Stimulated activated effector memory CD8-positive, alpha-beta T cell treated with anti-CD3 and anti-CD28 coated beads, Interleukin-12 subunit alpha, Interleukin-12 subunit beta, amount 100 ng/mL, for 72 hours (primary cell): ENCODE measurements around the gene SLC45A3.

Experiments used
- ATAC-seq: fragments of 150-1000 bp; cut with Tn5 transposase; 2 replicates; pipeline ENCODE4 v1.10.0; 2021
- DNase-seq, 2 donors: peaks; one replicate each; pipeline ENCODE4 v3.0.0; 2021 to 2022; ENCODE audit warnings: low spot score in 2 of 2
- H3K27ac Mint-ChIP-seq: one replicate; pipeline ENCODE4 v1.8.0; 2022; ENCODE audit warnings: mild to moderate bottlenecking, mixed read lengths
- H3K36me3 Mint-ChIP-seq: one replicate; pipeline ENCODE4 v1.8.0; 2022; ENCODE audit warnings: mild to moderate bottlenecking, mixed read lengths
- H3K4me1 Mint-ChIP-seq: one replicate; pipeline ENCODE4 v1.8.0; 2022; ENCODE audit warnings: mixed read lengths
- H3K4me3 Mint-ChIP-seq: one replicate; pipeline ENCODE4 v1.8.0; 2022; ENCODE audit warnings: mild to moderate bottlenecking, mixed read lengths
- H3K9me3 Mint-ChIP-seq: one replicate; pipeline ENCODE4 v1.8.0; 2022; ENCODE audit warnings: mixed read lengths

SLC45A3 gene

DNA sequence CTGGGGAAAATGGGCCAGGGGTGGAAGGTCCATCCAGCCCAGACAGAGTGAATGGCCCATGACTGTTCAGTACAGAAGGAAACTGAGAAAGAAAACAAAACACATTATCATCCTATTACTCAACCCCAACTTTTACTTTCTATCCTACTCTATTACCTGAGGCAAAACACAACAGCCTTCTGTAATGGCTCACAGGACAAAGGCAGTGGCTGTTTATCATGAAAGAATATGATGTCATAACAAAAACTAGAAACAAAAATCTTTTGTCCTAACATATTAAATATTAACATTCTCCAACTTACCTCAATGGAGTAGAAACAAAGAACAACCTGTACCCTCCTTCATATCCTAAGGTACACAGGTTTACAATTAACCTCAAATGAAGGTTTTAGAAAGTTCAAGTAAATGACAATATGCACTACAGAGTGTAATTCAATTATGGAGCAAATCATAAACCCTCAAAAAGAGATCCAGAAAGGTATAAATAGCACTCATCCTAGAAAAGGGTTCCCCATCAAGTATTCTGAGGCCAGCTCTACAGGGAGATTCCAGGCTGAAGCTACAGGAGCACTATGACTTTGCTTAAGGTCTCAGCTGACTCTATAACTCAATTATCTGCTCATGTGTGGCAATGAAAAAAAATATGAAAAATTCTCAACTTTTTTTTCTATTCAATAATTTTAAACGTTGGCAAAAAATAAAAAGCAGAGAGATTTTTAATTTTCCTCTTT lies 63.6 kb downstream of the SLC45A3 start:
- DNase-seq = no peak
- Mint-ChIP-seq H3K36me3 (peaks cover 100% of the 10 kb centered on the region), H3K4me3 (no peak overlapping the region), H3K27ac (no peak overlapping the region), H3K9me3 (no peaks in the 10 kb centered on the region), H3K4me1 (peaks cover 17% of the 10 kb centered on the region)
- ATAC-seq = peak; percentile 72

DNA sequence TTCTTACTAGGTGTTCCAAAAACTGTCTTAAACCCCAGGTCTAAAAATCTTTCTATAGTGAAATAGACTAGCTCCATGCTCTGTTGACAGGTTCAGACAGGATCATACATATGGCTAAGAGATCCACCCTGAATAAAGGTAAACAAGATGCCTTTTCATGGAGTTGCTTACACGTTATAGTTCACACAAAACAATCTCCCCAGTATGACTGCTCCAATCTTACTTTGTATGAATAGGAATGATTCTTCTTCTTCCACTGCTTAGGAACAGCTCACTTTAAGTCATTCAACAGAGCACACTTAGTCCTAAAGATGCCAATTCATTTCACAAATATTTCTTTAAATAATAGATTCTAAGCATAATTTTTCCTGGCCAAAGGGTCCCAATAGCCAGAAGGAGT lies 64.5 kb downstream of the SLC45A3 start:
- Mint-ChIP-seq H3K4me3 (no peak overlapping the region), H3K27ac (peak overlapping the region; percentile 23), H3K36me3 (peaks cover 100% of the 10 kb centered on the region), H3K4me1 (peaks cover 26% of the 10 kb centered on the region), H3K9me3 (no peaks in the 10 kb centered on the region)
- no peak for ATAC-seq
- DNase-seq = no peak

DNA sequence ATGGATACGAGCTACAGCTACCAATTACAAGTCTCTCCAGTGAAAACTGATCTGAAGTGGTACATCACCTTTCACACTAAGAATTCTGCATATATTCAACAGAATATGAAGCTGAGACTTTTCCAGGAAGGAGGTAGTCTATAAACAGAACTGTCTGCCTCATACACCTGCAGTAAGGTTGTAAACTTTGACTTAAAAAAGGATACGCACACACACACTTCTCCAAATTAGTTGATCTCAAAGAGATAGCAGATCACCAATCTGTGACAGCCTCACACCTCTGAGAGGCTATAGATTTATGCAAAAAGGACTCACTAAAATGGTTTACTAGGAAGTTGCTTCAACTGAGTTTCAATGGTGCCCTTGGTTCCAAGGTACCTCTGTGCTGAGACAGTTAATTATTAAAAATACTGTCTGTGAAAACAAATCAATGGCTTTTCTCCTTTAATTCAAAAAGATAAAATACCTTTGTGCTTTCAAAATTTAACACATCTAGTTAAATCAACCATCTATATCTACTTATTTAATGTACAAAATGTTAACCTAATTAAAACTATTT lies 66.4 kb downstream of the SLC45A3 start:
- DNase-seq = no peak
- Mint-ChIP-seq H3K27ac (no peak overlapping the region), H3K9me3 (no peaks in the 10 kb centered on the region), H3K4me3 (no peak overlapping the region), H3K36me3 (peaks cover 97% of the 10 kb centered on the region), H3K4me1 (peaks cover 22% of the 10 kb centered on the region)
- no peak for ATAC-seq

DNA sequence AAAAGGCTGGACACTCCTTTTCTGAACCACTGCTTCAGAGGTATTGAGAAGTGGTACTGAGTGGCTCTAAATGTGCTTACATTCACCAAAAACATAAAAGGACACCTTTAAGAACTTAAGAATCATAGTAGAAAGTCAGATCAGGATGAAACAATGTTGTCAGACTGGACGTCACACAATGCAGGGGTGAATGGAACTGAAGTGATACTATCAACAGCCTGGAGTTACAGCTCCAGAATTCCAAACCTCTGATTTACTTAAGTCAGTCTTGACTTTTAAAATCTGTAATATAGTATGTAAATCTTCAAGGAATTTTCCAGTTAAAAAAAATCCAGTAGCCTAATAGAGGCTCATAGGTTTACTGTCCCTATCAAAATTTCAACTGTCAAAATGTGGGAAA lies 67.8 kb downstream of the SLC45A3 start:
- Mint-ChIP-seq H3K9me3 (no peaks in the 10 kb centered on the region), H3K27ac (no peak overlapping the region), H3K4me1 (peaks cover 22% of the 10 kb centered on the region), H3K36me3 (peaks cover 97% of the 10 kb centered on the region), H3K4me3 (no peak overlapping the region)
- ATAC-seq = no peak
- DNase-seq = no peak

DNA sequence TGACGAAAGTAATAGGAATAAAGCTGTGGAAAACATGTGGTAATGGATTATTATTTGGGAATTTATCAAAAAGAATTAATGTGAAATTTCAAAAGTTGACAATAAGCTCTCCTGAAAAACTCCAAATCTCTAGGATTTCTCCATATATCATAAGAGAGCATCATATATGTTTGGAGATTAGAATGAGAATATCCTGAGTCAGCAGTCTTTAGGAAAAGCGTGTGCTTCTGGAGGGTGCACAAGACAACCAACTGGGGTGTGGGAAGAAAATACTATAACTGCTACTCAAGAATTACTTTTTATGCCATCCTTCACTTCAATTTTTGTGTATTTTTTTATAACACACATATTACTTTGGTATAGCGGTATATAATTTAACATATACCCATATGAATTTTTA lies 68.2 kb downstream of the SLC45A3 start:
- H3K36me3 Mint-ChIP-seq = peaks cover 97% of the 10 kb centered on the region
- peaks cover 22% of the 10 kb centered on the region for H3K4me1 Mint-ChIP-seq
- DNase-seq = no peak
- H3K4me3 Mint-ChIP-seq = no peak overlapping the region
- ATAC-seq = no peak
- H3K27ac Mint-ChIP-seq = no peak overlapping the region
- H3K9me3 Mint-ChIP-seq = no peaks in the 10 kb centered on the region

DNA sequence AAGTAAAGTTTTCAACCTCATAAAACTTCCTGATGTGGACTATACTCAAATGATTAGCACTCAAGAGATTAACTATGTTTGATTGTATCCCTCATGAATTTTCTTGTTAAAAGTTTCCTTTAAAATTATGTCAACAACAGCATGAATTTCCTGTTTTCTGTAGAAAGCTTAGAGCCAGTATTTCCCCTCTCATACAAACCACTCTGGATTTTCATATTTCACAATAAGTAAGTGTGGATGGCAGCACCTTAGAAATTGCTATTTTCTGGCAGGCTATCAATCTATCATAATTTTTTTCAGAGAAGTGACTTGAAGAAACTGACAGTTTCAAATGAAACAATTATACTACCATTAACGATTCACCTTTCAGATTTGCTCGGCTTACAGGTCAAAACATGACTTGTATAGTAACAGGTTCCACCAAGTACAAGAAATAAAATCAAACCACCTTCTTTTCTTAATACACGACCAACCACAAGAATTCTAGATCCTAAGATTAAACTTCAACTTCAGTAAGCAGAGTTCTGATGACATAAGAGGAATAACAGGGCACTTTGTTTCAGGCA lies 69.3 kb downstream of the SLC45A3 start:
- DNase-seq = no peak

DNA sequence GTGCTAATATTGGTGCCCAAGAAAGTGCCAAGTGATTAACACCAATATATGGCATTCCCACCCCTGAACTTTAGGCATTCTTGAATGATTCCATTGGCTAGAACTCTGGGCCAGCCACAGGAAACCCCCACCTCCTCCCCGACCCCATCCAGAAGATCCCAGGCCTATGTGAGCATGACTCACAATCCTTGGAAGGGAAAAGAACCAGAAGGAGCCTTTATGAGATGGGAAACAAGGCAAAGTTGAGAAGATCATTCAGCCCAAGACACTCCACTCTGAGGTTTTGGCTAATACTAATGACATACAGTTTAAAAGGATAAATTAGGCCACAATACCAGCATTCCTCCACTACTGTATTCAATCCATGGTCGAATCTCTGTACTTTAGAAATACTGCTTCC lies 70.3 kb downstream of the SLC45A3 start:
- ATAC-seq (no peak), DNase-seq (no peak)
- Mint-ChIP-seq H3K9me3 (no peaks in the 10 kb centered on the region), H3K4me1 (peaks cover 22% of the 10 kb centered on the region), H3K27ac (no peak overlapping the region), H3K36me3 (peaks cover 90% of the 10 kb centered on the region), H3K4me3 (no peak overlapping the region)

More for the DNA sequence above, 69.3 kb downstream of the SLC45A3 start:
- Mint-ChIP-seq H3K36me3 (peaks cover 97% of the 10 kb centered on the region), H3K9me3 (no peaks in the 10 kb centered on the region), H3K27ac (peak overlapping the region; percentile 74), H3K4me3 (no peak overlapping the region), H3K4me1 (peaks cover 22% of the 10 kb centered on the region)
- ATAC-seq = peak; percentile 32
